ENCODE data around the gene ALG2. TPM values are rescaled to one million over a fixed set of nuclear protein-coding genes. Genes with fewer than 3 reads are reported as not detected.
A peak's percentile ranks its signal among the peaks of the same experiment; 100 is the strongest.

ALG2 gene
- polyA plus RNA-seq, 1 donor from 2014 or later = 15.8 TPM

DNA sequence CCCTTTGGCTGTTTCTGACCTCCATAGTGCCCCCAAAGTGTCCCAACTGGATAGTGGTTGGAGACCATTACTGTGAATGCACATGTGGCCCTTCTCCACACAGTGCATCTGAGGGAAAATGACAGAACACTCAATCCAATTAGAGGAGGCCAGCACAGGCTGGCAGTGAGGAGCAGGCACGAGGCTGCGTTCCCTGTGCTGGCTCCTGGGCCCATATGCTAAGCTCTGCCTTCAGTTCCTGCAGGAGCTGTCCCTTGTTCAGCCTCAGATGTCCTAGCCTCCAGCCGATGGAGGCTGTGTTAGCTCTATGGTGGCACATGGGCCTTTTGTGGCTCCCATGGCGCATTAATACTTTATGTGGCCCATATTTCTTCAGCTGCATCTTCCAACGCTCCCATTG lies 35.8 kb downstream of the ALG2 start:
- no peak overlapping the region for H3K4me2 ChIP-seq (ENCODE audit: low read length)
- no peak overlapping the region for H3K4me3 ChIP-seq (ENCODE audit: low read length)
- H3K9me3 ChIP-seq (ENCODE audit: low read length) = no peaks in the 10 kb centered on the region
- H3K27ac ChIP-seq (ENCODE audit: low read length) = no peak overlapping the region
- TF ChIP-seq MXI1 (conservative IDR thresholded peaks at IDR 0.05; ENCODE audit: poor library complexity, severe bottlenecking) (no peak), EP300 (conservative IDR thresholded peaks at IDR 0.05; ENCODE audit: poor library complexity, severe bottlenecking) (no peak), SMC3 (conservative IDR thresholded peaks at IDR 0.05; ENCODE audit: poor library complexity) (no peak), POLR2AphosphoS5 (IDR thresholded peaks at IDR 0.05) (no peak), TAF1 (IDR thresholded peaks at IDR 0.05; ENCODE audit: low read depth) (no peak), EZH2 (IDR thresholded peaks at IDR 0.05; ENCODE audit: borderline replicate concordance, insufficient read depth, low read length, poor library complexity, severe bottlenecking) (no peak), RAD21 (conservative IDR thresholded peaks at IDR 0.05) (no peak)
- TF ChIP-seq, protein P1, sequence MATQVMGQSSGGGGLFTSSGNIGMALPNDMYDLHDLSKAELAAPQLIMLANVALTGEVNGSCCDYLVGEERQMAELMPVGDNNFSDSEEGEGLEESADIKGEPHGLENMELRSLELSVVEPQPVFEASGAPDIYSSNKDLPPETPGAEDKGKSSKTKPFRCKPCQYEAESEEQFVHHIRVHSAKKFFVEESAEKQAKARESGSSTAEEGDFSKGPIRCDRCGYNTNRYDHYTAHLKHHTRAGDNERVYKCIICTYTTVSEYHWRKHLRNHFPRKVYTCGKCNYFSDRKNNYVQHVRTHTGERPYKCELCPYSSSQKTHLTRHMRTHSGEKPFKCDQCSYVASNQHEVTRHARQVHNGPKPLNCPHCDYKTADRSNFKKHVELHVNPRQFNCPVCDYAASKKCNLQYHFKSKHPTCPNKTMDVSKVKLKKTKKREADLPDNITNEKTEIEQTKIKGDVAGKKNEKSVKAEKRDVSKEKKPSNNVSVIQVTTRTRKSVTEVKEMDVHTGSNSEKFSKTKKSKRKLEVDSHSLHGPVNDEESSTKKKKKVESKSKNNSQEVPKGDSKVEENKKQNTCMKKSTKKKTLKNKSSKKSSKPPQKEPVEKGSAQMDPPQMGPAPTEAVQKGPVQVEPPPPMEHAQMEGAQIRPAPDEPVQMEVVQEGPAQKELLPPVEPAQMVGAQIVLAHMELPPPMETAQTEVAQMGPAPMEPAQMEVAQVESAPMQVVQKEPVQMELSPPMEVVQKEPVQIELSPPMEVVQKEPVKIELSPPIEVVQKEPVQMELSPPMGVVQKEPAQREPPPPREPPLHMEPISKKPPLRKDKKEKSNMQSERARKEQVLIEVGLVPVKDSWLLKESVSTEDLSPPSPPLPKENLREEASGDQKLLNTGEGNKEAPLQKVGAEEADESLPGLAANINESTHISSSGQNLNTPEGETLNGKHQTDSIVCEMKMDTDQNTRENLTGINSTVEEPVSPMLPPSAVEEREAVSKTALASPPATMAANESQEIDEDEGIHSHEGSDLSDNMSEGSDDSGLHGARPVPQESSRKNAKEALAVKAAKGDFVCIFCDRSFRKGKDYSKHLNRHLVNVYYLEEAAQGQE (IDR thresholded peaks at IDR 0.05; ENCODE audit: borderline replicate concordance) = no peak
- TF ChIP-seq, protein P2, sequence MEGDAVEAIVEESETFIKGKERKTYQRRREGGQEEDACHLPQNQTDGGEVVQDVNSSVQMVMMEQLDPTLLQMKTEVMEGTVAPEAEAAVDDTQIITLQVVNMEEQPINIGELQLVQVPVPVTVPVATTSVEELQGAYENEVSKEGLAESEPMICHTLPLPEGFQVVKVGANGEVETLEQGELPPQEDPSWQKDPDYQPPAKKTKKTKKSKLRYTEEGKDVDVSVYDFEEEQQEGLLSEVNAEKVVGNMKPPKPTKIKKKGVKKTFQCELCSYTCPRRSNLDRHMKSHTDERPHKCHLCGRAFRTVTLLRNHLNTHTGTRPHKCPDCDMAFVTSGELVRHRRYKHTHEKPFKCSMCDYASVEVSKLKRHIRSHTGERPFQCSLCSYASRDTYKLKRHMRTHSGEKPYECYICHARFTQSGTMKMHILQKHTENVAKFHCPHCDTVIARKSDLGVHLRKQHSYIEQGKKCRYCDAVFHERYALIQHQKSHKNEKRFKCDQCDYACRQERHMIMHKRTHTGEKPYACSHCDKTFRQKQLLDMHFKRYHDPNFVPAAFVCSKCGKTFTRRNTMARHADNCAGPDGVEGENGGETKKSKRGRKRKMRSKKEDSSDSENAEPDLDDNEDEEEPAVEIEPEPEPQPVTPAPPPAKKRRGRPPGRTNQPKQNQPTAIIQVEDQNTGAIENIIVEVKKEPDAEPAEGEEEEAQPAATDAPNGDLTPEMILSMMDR (IDR thresholded peaks at IDR 0.05; ENCODE audit: poor library complexity, severe bottlenecking) = no peak
- no peaks in the 10 kb centered on the region for H3K36me3 ChIP-seq (ENCODE audit: insufficient read depth, low read length)
- H4K20me1 ChIP-seq (ENCODE audit: insufficient read depth) = no peaks in the 10 kb centered on the region
- H2AFZ ChIP-seq (ENCODE audit: low read depth, low read length) = no peak overlapping the region
- H3K79me2 ChIP-seq (replicated peaks; ENCODE audit: insufficient read depth, low read length) = no peaks in the 10 kb centered on the region
- H3K9ac ChIP-seq (ENCODE audit: low read length) = no peak overlapping the region
- H3F3A ChIP-seq (ENCODE audit: insufficient read depth, low read length, poor library complexity, severe bottlenecking) = no peaks in the 10 kb centered on the region
- H3K27me3 ChIP-seq (ENCODE audit: insufficient read depth, low read depth, low read length) = no peaks in the 10 kb centered on the region
- no peaks in the 10 kb centered on the region for H3K9me2 ChIP-seq (ENCODE audit: insufficient read depth, low read length)

DNA sequence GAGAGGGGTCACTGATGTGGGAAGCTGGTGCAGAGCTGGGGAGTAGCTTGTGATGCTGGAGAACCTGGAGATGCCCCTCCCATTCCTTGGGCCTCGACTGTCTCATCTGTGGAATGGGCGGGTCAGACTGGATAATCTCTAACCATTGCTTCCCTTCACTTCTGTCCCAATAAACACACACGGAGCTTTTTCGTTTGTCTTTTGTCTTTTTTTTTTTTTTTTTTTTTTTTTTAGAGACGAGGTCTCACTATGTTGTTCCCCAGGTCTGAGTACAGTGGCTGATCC lies 36.5 kb downstream of the ALG2 start:
- Histone ChIP-seq H3K36me3 (ENCODE audit: insufficient read depth, low read length) (no peaks in the 10 kb centered on the region), H3K4me3 (ENCODE audit: low read length) (no peak overlapping the region), H3K27ac (ENCODE audit: low read length) (peak overlapping the region; percentile 76), H3K9ac (ENCODE audit: low read length) (no peak overlapping the region), H3K9me2 (ENCODE audit: insufficient read depth, low read length) (no peaks in the 10 kb centered on the region), H4K20me1 (ENCODE audit: insufficient read depth) (no peaks in the 10 kb centered on the region), H3K9me3 (ENCODE audit: low read length) (no peaks in the 10 kb centered on the region), H2AFZ (ENCODE audit: low read depth, low read length) (peak overlapping the region; percentile 53), H3K4me2 (ENCODE audit: low read length) (no peak overlapping the region), H3F3A (ENCODE audit: insufficient read depth, low read length, poor library complexity, severe bottlenecking) (no peaks in the 10 kb centered on the region), H3K79me2 (replicated peaks; ENCODE audit: insufficient read depth, low read length) (no peaks in the 10 kb centered on the region), H3K27me3 (ENCODE audit: insufficient read depth, low read depth, low read length) (no peaks in the 10 kb centered on the region)
- TF ChIP-seq RAD21 (conservative IDR thresholded peaks at IDR 0.05) = no peak
